ENCODE measurements around the gene SLAMF1. TPM values are rescaled to one million over a fixed set of nuclear protein-coding genes. Genes with fewer than 3 reads are reported as not detected.

SLAMF1 gene
- total and polyA plus RNA-seq, 9 of the 15 experiments (the other 6 are each of a cell fraction or from before 2014, with no cell fraction given): 0.04 to 0.17 (median 0.11) TPM; not detected in 4

- TF ChIP-seq BRD4 (IDR thresholded peaks at IDR 0.05) (no peak; the same call in 1 of the 2 replicates), PKNOX1 (IDR thresholded peaks at IDR 0.05) (no peak), STAG1 (CRISPR knock-in tag; IDR thresholded peaks at IDR 0.05; ENCODE audit: borderline replicate concordance) (no peak), AFF4 (CRISPR knock-in tag; IDR thresholded peaks at IDR 0.05) (no peak), ZFP30 (CRISPR knock-in tag; IDR thresholded peaks at IDR 0.05; ENCODE audit: borderline replicate concordance) (no peak), POU5F1 (IDR thresholded peaks at IDR 0.05; ENCODE audit: borderline replicate concordance, low read depth, low read length, partially characterized antibody) (no peak), RERE (CRISPR knock-in tag; IDR thresholded peaks at IDR 0.05; ENCODE audit: borderline replicate concordance) (no peak), DLX4 (CRISPR knock-in tag; IDR thresholded peaks at IDR 0.05) (no peak), KDM1A (IDR thresholded peaks at IDR 0.05) (no peak), ZBTB43 (CRISPR knock-in tag; IDR thresholded peaks at IDR 0.05) (no peak)
These were observed 39.2 kb downstream of the SLAMF1 start (continued) for GRCh38 chr1:160607672-160608032.
